Stimulated activated memory B cell treated with anti-CD40 and anti-IgM and Interleukin-4, amounts not matched to agents 10 μg/mL and 1 μg/mL and 100 μg/mL, for 72 hours (primary cell): Measurements from ENCODE around the gene DUSP8.

ENCODE experiments used
- ATAC-seq: fragments of 150-1000 bp; cut with Tn5 transposase; 2 replicates; pipeline ENCODE4 v1.10.0; 2021
- H3K27ac Mint-ChIP-seq: one replicate; pipeline ENCODE4 v1.8.0; 2022; ENCODE audit warnings: mild to moderate bottlenecking, mixed read lengths
- H3K27me3 Mint-ChIP-seq: one replicate; pipeline ENCODE4 v1.8.0; 2022; ENCODE audit warnings: mixed read lengths
- H3K36me3 Mint-ChIP-seq: one replicate; pipeline ENCODE4 v1.8.0; 2022; ENCODE audit warnings: mixed read lengths
- H3K4me1 Mint-ChIP-seq: one replicate; pipeline ENCODE4 v1.8.0; 2022; ENCODE audit warnings: mixed read lengths
- H3K4me3 Mint-ChIP-seq: one replicate; pipeline ENCODE4 v1.8.0; 2022; ENCODE audit warnings: mild to moderate bottlenecking, moderate library complexity, mixed read lengths
- H3K9me3 Mint-ChIP-seq: one replicate; pipeline ENCODE4 v1.8.0; 2022; ENCODE audit warnings: mixed read lengths

DUSP8 gene

GRCh38 chr11:1573903-1574237 is 1.8 kb upstream of the DUSP8 start:
- peaks cover 7% of the 10 kb centered on the region for H3K9me3 Mint-ChIP-seq
- H3K27me3 Mint-ChIP-seq, result no peaks in the 10 kb centered on the region
- H3K4me1 Mint-ChIP-seq, result peaks cover 34% of the 10 kb centered on the region
- peaks cover 3% of the 10 kb centered on the region for H3K36me3 Mint-ChIP-seq
- H3K27ac Mint-ChIP-seq, result peak overlapping the region; percentile 70
- peak overlapping the region; percentile 77 for H3K4me3 Mint-ChIP-seq
- ATAC-seq, result peak; percentile 51

- peak overlapping the region; percentile 70 for H3K27ac Mint-ChIP-seq
- no peaks in the 10 kb centered on the region for H3K36me3 Mint-ChIP-seq
- peak; percentile 6 for ATAC-seq
- peaks cover 3% of the 10 kb centered on the region for H3K9me3 Mint-ChIP-seq
- H3K27me3 Mint-ChIP-seq, result no peaks in the 10 kb centered on the region
- H3K4me1 Mint-ChIP-seq, result peaks cover 34% of the 10 kb centered on the region
- H3K4me3 Mint-ChIP-seq, result peak overlapping the region; percentile 77
These were observed 1.2 kb upstream of the DUSP8 start for GRCh38 chr11:1573077-1573902.

GRCh38 chr11:1571760-1572196 is 293 bp downstream of the DUSP8 start:
- no peaks in the 10 kb centered on the region for H3K9me3 Mint-ChIP-seq
- H3K27ac Mint-ChIP-seq, result no peak overlapping the region
- no peaks in the 10 kb centered on the region for H3K36me3 Mint-ChIP-seq
- no peak overlapping the region for H3K4me3 Mint-ChIP-seq
- peaks cover 34% of the 10 kb centered on the region for H3K4me1 Mint-ChIP-seq
- no peak for ATAC-seq
- H3K27me3 Mint-ChIP-seq, result no peaks in the 10 kb centered on the region

- ATAC-seq, result no peak
- Mint-ChIP-seq H3K27me3 (peaks cover 5% of the 10 kb centered on the region), H3K27ac (no peak overlapping the region), H3K4me1 (peaks cover 34% of the 10 kb centered on the region), H3K9me3 (no peaks in the 10 kb centered on the region), H3K4me3 (peak overlapping the region; percentile 10), H3K36me3 (no peaks in the 10 kb centered on the region)
These were observed 943 bp downstream of the DUSP8 start for GRCh38 chr11:1570896-1571759.

GRCh38 chr11:1570531-1570895 is 1.6 kb downstream of the DUSP8 start:
- Mint-ChIP-seq H3K27ac (no peak overlapping the region), H3K27me3 (peaks cover 11% of the 10 kb centered on the region)

GRCh38 chr11:1570001-1570453 is 2.0 kb downstream of the DUSP8 start:
- H3K9me3 Mint-ChIP-seq, result no peaks in the 10 kb centered on the region
- H3K4me3 Mint-ChIP-seq, result no peak overlapping the region
- no peak for ATAC-seq
- peaks cover 16% of the 10 kb centered on the region for H3K27me3 Mint-ChIP-seq
- peaks cover 32% of the 10 kb centered on the region for H3K4me1 Mint-ChIP-seq
- H3K36me3 Mint-ChIP-seq, result no peaks in the 10 kb centered on the region
- no peak overlapping the region for H3K27ac Mint-ChIP-seq

More at GRCh38 chr11:1570531-1570895, 1.6 kb downstream of the DUSP8 start:
- no peaks in the 10 kb centered on the region for H3K36me3 Mint-ChIP-seq
- H3K4me3 Mint-ChIP-seq, result peak overlapping the region; percentile 10
- ATAC-seq, result no peak
- no peaks in the 10 kb centered on the region for H3K9me3 Mint-ChIP-seq
- H3K4me1 Mint-ChIP-seq, result peaks cover 34% of the 10 kb centered on the region

GRCh38 chr11:1569251-1569780 is 2.8 kb downstream of the DUSP8 start:
- Mint-ChIP-seq H3K4me1 (peaks cover 30% of the 10 kb centered on the region), H3K27ac (no peak overlapping the region), H3K4me3 (no peak overlapping the region), H3K27me3 (peaks cover 17% of the 10 kb centered on the region), H3K36me3 (no peaks in the 10 kb centered on the region), H3K9me3 (no peaks in the 10 kb centered on the region)
- ATAC-seq, result no peak

- Mint-ChIP-seq H3K36me3 (no peaks in the 10 kb centered on the region), H3K27me3 (peaks cover 17% of the 10 kb centered on the region), H3K27ac (no peak overlapping the region), H3K4me3 (no peak overlapping the region), H3K4me1 (peaks cover 22% of the 10 kb centered on the region), H3K9me3 (no peaks in the 10 kb centered on the region)
- ATAC-seq, result no peak
These were observed 3.6 kb downstream of the DUSP8 start for GRCh38 chr11:1568441-1568911.

- ATAC-seq, result no peak
- no peaks in the 10 kb centered on the region for H3K9me3 Mint-ChIP-seq
- H3K4me3 Mint-ChIP-seq, result no peak overlapping the region
- peaks cover 18% of the 10 kb centered on the region for H3K4me1 Mint-ChIP-seq
- peaks cover 17% of the 10 kb centered on the region for H3K27me3 Mint-ChIP-seq
- no peaks in the 10 kb centered on the region for H3K36me3 Mint-ChIP-seq
- H3K27ac Mint-ChIP-seq, result no peak overlapping the region
These were observed 4.4 kb downstream of the DUSP8 start for GRCh38 chr11:1567721-1568100.

- Mint-ChIP-seq H3K27me3 (peaks cover 17% of the 10 kb centered on the region), H3K36me3 (no peaks in the 10 kb centered on the region), H3K27ac (no peak overlapping the region)
These were observed 4.9 kb downstream of the DUSP8 start for GRCh38 chr11:1567052-1567720.

GRCh38 chr11:1566381-1567051 is 5.6 kb downstream of the DUSP8 start:
- Mint-ChIP-seq H3K27ac (no peak overlapping the region), H3K27me3 (peaks cover 23% of the 10 kb centered on the region), H3K4me1 (peaks cover 18% of the 10 kb centered on the region), H3K4me3 (no peak overlapping the region), H3K36me3 (no peaks in the 10 kb centered on the region), H3K9me3 (no peaks in the 10 kb centered on the region)
- ATAC-seq, result no peak

More at GRCh38 chr11:1567052-1567720, 4.9 kb downstream of the DUSP8 start:
- no peak for ATAC-seq
- Mint-ChIP-seq H3K4me1 (peaks cover 18% of the 10 kb centered on the region), H3K4me3 (no peak overlapping the region), H3K9me3 (no peaks in the 10 kb centered on the region)

GRCh38 chr11:1565904-1566247 is 6.2 kb downstream of the DUSP8 start:
- Mint-ChIP-seq H3K27ac (no peak overlapping the region), H3K4me3 (no peak overlapping the region), H3K36me3 (no peaks in the 10 kb centered on the region), H3K9me3 (no peaks in the 10 kb centered on the region), H3K4me1 (peaks cover 18% of the 10 kb centered on the region), H3K27me3 (peaks cover 25% of the 10 kb centered on the region)
- no peak for ATAC-seq

GRCh38 chr11:1565173-1565903 is 6.7 kb downstream of the DUSP8 start:
- H3K27ac Mint-ChIP-seq, result no peak overlapping the region
- H3K36me3 Mint-ChIP-seq, result no peaks in the 10 kb centered on the region
- no peak overlapping the region for H3K4me3 Mint-ChIP-seq
- no peaks in the 10 kb centered on the region for H3K9me3 Mint-ChIP-seq
- peaks cover 25% of the 10 kb centered on the region for H3K27me3 Mint-ChIP-seq
- H3K4me1 Mint-ChIP-seq, result peaks cover 13% of the 10 kb centered on the region
- ATAC-seq, result no peak

- no peak for ATAC-seq
- Mint-ChIP-seq H3K27ac (no peak overlapping the region), H3K36me3 (no peaks in the 10 kb centered on the region), H3K4me1 (peaks cover 8% of the 10 kb centered on the region), H3K4me3 (no peak overlapping the region), H3K9me3 (no peaks in the 10 kb centered on the region), H3K27me3 (peaks cover 25% of the 10 kb centered on the region)
These were observed 7.4 kb downstream of the DUSP8 start for GRCh38 chr11:1564535-1565172.
